ENCODE measurements around the gene OMA1.

- TF ChIP-seq ESRRA (IDR thresholded peaks at IDR 0.05; ENCODE audit: borderline replicate concordance, low read length) (no peak), SREBF2 (IDR thresholded peaks at IDR 0.05) (no peak), KDM1A (IDR thresholded peaks at IDR 0.05; ENCODE audit: low read depth) (no peak), MAX (IDR thresholded peaks at IDR 0.05) (no peak)
Observed at GRCh38 chr1:58592522-58593134, 46.1 kb upstream of the OMA1 start.

Measured in A549 (cell line).